Measurements from ENCODE around the gene PFAS.

Gene PFAS

GRCh38 chr17:8272421-8272820 is 23.3 kb downstream of the PFAS start:
- no peak for TF ChIP-seq GATA3 (IDR thresholded peaks at IDR 0.05; ENCODE audit: low read depth, low read length)
- no peak for TF ChIP-seq GATA2 (IDR thresholded peaks at IDR 0.05; ENCODE audit: low read depth, low read length)

DNA sequence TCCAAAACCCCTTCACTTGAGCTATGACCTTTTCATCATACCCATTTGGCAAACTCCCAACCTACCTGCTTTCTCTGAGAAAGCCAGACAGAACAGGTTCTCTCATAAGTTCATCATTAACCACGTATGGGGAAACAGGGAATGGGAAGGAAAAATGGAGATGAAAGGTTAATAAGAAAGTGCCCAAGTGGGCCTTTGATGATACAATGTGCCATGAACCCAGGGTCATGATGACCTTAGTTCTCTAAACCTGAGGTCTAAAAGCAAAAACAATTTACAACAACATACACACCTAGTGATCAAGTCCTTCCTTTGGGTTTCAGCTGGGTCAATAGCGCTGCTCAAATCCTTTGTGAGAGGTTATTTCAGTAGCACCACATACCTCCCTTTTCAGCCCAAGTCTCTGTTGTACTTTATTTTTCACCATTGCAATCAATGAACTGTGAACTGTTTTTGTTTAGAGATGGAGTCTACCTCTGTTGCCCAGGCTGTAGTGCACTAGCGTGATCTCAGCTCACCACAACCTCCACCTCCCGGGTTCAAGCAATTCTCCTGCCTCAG is 24.9 kb downstream of the PFAS start:
- TF ChIP-seq GATA3 (IDR thresholded peaks at IDR 0.05; ENCODE audit: low read depth, low read length) (no peak), GATA2 (IDR thresholded peaks at IDR 0.05; ENCODE audit: low read depth, low read length) (no peak)

GRCh38 chr17:8274816-8275215 is 25.7 kb downstream of the PFAS start:
- TF ChIP-seq GATA3 (IDR thresholded peaks at IDR 0.05; ENCODE audit: low read depth, low read length) (no peak), GATA2 (IDR thresholded peaks at IDR 0.05; ENCODE audit: low read depth, low read length) (no peak)

DNA sequence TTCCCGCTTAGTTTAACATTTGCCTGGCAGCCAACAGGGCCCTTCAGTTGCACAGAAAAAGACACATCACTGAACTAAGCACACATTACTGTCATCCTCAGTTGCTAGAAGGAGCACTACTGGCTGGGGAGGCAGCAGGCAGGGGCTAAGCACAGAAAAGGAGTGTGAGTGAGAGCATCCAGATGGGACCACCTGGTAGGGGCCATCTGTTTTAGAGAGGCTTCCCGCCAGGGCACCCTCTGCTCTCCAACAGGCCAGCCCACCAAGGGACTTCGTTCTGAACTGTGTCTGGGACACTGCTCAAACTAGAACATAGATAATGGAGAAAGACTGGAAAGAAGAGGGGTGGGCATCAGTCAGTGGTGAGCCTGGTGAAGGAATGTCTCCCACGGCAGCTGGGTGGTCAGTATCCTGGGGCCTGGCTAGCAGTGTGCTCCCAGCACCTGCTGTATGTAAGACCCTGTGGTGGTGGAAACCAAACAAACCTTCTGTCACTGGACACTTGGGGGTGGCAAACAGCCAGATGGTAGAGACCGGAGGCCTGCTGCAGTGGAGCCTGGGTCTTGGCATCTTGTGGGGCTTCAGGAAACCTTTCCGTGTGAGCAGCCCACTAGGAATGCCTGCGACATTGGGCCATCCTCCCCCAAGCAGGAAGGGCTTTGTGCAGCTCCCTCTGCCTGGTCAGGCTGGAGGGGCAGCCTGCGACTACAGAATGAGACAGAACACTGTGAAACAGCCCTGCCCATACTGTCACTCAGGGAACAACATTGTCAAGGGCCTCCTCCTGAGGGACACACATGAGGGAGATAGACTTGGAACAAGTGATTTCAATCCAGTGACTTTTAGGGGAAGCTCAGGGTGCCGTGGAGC is 26.6 kb downstream of the PFAS start:
- TF ChIP-seq GATA2 (IDR thresholded peaks at IDR 0.05; ENCODE audit: low read depth, low read length) (no peak), GATA3 (IDR thresholded peaks at IDR 0.05; ENCODE audit: low read depth, low read length) (no peak)

GRCh38 chr17:8277317-8277716 is 28.2 kb downstream of the PFAS start:
- TF ChIP-seq GATA2 (IDR thresholded peaks at IDR 0.05; ENCODE audit: low read depth, low read length) (no peak), GATA3 (IDR thresholded peaks at IDR 0.05; ENCODE audit: low read depth, low read length) (no peak)

- TF ChIP-seq GATA3 (IDR thresholded peaks at IDR 0.05; ENCODE audit: low read depth, low read length) (no peak), GATA2 (IDR thresholded peaks at IDR 0.05; ENCODE audit: low read depth, low read length) (no peak)
These were observed 33.3 kb downstream of the PFAS start for GRCh38 chr17:8282345-8282744.

GRCh38 chr17:8283356-8283755 is 34.3 kb downstream of the PFAS start:
- TF ChIP-seq GATA3 (IDR thresholded peaks at IDR 0.05; ENCODE audit: low read depth, low read length) = no peak
- TF ChIP-seq GATA2 (IDR thresholded peaks at IDR 0.05; ENCODE audit: low read depth, low read length) = no peak

- TF ChIP-seq GATA2 (IDR thresholded peaks at IDR 0.05; ENCODE audit: low read depth, low read length) (no peak), GATA3 (IDR thresholded peaks at IDR 0.05; ENCODE audit: low read depth, low read length) (no peak)
These were observed 35.0 kb downstream of the PFAS start for GRCh38 chr17:8284126-8284525.

DNA sequence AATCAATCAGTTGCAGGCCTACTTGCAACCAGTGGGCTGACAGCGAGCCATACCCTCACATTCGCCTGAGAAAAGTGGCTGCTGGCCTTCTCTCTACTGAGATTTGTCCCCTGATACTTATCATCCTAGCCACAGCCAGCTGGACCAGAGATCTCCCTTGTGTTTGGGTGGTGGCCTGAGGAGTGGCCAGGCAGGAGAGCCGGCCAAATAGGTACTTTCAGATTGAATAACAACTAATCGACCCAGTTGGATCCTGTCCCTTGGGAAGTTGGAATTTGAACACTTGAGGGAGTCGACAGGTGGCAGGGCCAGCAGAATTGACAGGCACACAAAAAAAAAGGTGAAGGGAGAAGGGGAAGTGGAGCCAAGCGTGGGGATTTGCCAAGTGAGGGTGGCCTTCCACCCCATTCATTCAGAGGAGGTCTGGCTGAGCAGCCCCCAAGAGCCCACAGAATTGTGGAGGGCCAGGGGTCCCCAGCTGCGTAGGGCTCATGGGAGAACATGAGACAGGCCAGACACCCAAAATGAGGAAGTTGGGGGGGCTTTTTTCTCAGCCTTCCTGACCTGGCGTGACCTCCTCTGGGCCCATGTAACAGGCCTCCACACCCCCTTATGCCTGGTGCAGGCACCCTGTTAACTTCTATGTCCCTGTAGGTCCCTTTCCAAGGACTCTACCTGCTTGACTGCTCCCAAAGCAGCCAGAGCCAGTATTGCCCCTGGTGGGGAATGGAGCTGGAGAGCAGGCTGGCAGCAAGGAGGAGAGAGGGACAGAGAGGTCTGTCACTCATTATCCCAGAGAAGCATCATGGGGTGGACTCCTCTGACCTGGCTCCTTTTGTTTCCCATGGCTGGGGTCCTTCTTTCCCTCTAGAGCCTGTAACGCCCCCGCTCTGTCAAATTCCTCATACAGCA is 36.4 kb downstream of the PFAS start:
- TF ChIP-seq GATA3 (IDR thresholded peaks at IDR 0.05; ENCODE audit: low read depth, low read length) (no peak), GATA2 (IDR thresholded peaks at IDR 0.05; ENCODE audit: low read depth, low read length) (no peak)

DNA sequence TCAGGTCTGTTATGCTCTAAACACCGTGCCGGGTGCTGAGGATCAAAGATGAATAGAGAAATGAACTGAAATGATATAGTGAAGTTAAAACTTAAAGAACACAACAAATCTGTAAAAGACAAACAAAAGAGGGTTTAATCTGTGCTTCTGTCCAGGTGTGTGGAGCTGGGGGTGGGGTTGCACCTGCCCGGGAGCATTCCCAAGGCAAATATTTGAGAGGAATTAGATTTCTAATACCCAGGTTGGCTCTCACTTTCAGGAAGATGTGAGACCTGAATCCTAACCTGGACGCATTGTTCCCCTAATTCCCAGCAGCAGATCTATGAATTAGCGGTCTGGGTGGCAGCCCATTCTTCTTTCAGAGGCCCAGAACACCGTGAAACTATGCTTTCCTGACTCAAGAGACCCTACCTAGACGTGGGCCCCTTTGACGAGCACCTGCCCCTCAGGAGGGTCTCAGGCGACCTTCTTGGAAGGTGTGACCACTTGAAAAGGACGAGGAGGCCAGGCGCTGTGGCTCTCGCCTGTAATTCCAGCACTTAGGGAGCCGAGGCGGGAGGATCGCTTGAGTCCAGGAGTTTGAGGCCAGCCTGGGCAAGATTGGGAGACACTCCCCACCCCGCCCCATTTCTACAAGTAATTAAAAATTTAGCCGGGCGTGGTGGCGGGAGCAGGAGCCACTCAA is 38.7 kb downstream of the PFAS start:
- TF ChIP-seq GATA3 (IDR thresholded peaks at IDR 0.05; ENCODE audit: low read depth, low read length) (no peak), GATA2 (IDR thresholded peaks at IDR 0.05; ENCODE audit: low read depth, low read length) (no peak)

DNA sequence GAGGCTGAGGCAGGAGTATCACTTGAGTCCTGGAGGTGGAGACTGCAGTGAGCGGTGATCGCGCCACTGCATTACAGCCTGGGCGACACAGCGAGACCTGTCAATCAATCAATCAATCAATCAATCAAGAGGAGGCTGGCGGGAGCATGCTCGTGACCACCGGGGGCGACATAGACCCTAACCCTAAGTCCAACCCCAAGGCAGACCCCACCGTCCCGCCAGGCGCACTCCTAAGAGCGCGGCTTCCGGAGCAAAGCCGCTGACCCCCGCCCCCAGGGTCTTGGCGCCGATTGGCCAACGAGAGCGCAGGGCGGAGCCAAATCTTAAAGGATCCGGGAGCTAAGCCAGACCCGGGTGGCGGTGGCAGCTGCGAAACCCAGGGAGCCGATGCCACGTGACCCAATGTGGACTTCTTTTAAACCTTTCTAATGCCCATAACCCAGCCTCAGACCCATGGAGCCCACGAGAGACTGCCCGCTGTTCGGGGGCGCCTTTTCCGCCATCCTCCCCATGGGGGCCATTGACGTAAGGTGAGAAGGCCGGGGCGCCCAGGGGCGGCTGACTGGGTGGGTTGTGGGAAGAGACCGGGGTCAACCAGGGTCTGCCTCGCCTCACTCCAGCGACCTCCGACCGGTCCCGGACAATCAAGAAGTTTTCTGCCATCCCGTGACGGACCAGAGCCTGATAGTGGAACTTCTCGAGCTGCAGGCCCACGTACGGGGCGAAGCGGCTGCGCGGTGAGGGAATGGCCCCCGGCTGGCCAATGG is 39.4 kb downstream of the PFAS start, which contains the start of gene RANGRF:
Gene RANGRF, plus strand, starts transcription at position 335 of the 767 bp plus-strand sequence. Its CDS starts 119 bp downstream, at position 454.
- TF ChIP-seq GATA3 (IDR thresholded peaks at IDR 0.05; ENCODE audit: low read depth, low read length) (no peak), GATA2 (IDR thresholded peaks at IDR 0.05; ENCODE audit: low read depth, low read length) (no peak)

- TF ChIP-seq GATA3 (IDR thresholded peaks at IDR 0.05; ENCODE audit: low read depth, low read length) = no peak
- no peak for TF ChIP-seq GATA2 (IDR thresholded peaks at IDR 0.05; ENCODE audit: low read depth, low read length)
These were observed 40.0 kb downstream of the PFAS start for GRCh38 chr17:8289103-8289397.

DNA sequence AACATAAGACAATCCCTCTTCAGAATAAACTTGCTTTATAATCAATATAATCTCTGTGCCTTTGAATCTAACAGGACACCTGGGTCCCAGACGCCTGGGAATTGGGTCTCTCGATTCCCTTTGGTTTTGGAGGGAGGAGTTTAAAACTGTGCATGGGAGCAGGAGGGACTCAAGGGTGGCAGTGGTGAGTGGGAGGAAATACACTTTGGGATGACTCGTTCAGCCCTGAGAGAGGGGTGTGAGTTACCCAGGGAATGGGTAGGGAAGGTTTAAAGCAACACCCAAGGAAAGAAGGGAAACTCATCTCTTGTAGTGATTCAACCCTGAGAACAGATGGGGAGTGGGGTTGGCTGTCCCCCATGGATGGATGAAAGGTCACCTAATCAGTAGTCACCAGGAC is 41.0 kb downstream of the PFAS start:
- TF ChIP-seq GATA3 (IDR thresholded peaks at IDR 0.05; ENCODE audit: low read depth, low read length) = no peak
- no peak for TF ChIP-seq GATA2 (IDR thresholded peaks at IDR 0.05; ENCODE audit: low read depth, low read length)
